Adrenal gland (tissue), 5 donors: ENCODE data around the gene COX14.

Source experiments
- POLR2A ChIP-seq, 2 donors: fragments of 450-650 bp; IDR thresholded peaks; one replicate each; pipeline ENCODE4 v1.6.1; 2017; ENCODE audit warnings: antibody characterized with exemption in 2 of 2, mild to moderate bottlenecking in 2 of 2, moderate library complexity in 1 of 2
- TF ChIP-seq, protein P1 (sequence below), 6 experiments: fragments of 450-650 bp in 4 of 6; fragments of 200-600 bp in 2 of 6; sonication (generic) in 1 of 6; IDR thresholded peaks; 1 replicate in 5 of 6; 2 replicates in 1 of 6; pipeline versions ENCODE4 v1.5.1 to v1.8.0; 2016 to 2021; ENCODE audit warnings: antibody characterized with exemption in 6 of 6, mild to moderate bottlenecking in 2 of 6, moderate library complexity in 1 of 6
- donor health status: DM: no; HTN: no; CAD: no.

DNA sequence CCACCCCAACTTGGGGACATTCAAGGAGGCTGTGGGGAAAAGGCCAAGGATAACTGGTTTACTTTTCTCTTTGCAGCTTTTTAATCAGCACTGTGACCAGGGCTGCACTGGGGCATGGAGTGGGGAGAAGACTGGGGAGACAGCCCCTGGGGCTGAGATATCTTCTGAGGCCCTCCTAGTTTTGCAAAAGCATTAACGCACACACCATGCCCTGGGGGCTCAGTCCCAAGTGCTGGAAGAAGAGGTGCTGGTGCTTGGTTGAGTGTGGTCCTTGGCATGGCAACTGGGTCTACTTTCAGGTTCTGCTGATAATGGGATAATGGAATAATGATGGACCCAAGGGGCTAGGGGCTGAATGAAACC, 36.2 kb upstream of the COX14 start:
- TF ChIP-seq POLR2A (IDR thresholded peaks at IDR 0.05): no peak
- TF ChIP-seq, protein P1, sequence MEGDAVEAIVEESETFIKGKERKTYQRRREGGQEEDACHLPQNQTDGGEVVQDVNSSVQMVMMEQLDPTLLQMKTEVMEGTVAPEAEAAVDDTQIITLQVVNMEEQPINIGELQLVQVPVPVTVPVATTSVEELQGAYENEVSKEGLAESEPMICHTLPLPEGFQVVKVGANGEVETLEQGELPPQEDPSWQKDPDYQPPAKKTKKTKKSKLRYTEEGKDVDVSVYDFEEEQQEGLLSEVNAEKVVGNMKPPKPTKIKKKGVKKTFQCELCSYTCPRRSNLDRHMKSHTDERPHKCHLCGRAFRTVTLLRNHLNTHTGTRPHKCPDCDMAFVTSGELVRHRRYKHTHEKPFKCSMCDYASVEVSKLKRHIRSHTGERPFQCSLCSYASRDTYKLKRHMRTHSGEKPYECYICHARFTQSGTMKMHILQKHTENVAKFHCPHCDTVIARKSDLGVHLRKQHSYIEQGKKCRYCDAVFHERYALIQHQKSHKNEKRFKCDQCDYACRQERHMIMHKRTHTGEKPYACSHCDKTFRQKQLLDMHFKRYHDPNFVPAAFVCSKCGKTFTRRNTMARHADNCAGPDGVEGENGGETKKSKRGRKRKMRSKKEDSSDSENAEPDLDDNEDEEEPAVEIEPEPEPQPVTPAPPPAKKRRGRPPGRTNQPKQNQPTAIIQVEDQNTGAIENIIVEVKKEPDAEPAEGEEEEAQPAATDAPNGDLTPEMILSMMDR (IDR thresholded peaks at IDR 0.05): no peak
